ENCODE measurements around the gene RNASE7. TPM values are rescaled to one million over a fixed set of nuclear protein-coding genes. Genes with fewer than 3 reads are reported as not detected.

The RNASE7 gene
- total and polyA plus RNA-seq, 8 donors, result 0.14 to 0.24 (median 0.20) TPM; not detected in 4

DNA sequence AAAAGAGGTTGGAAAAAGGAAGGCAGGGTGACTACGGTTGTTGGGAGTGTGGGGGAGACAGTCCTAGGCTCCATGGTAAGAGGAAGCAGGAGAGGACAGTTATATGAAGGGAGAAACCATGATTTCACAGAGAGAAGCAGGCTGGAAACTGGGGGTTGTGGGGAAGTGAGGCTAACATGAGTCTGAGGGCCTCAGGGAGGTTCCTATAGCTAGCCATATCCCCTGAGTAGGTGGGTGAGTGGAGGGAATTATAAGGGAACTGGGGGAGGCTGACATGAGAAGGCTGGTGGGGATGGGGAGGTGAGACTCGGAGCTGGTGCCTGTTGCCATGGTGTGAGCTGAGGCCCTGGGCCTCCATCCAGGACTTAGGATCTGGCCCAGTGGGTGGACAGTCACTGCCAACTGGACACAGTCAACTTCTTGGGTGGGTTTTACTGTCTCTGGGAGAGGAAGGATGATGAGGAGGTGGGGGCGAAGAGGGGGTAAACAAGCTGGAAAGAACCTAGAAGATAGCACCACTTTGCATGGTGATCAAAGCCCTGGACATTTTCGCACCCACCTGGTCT lies 8.9 kb upstream of the RNASE7 start:
- DNase-seq (no peak), ATAC-seq (no peak)
- H3K9me3 ChIP-seq, result no peaks in the 10 kb centered on the region
- H3K4me1 ChIP-seq, result no peaks in the 10 kb centered on the region
- TF ChIP-seq, protein P1, sequence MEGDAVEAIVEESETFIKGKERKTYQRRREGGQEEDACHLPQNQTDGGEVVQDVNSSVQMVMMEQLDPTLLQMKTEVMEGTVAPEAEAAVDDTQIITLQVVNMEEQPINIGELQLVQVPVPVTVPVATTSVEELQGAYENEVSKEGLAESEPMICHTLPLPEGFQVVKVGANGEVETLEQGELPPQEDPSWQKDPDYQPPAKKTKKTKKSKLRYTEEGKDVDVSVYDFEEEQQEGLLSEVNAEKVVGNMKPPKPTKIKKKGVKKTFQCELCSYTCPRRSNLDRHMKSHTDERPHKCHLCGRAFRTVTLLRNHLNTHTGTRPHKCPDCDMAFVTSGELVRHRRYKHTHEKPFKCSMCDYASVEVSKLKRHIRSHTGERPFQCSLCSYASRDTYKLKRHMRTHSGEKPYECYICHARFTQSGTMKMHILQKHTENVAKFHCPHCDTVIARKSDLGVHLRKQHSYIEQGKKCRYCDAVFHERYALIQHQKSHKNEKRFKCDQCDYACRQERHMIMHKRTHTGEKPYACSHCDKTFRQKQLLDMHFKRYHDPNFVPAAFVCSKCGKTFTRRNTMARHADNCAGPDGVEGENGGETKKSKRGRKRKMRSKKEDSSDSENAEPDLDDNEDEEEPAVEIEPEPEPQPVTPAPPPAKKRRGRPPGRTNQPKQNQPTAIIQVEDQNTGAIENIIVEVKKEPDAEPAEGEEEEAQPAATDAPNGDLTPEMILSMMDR (IDR thresholded peaks at IDR 0.05), result no peak
- no peaks in the 10 kb centered on the region for H3K27me3 ChIP-seq
- H3K27ac ChIP-seq, result no peak overlapping the region
- no peaks in the 10 kb centered on the region for H3K36me3 ChIP-seq
- no peak overlapping the region for H3K4me3 ChIP-seq
- intact Hi-C loops (cut with DNase I), result no loop called here

DNA sequence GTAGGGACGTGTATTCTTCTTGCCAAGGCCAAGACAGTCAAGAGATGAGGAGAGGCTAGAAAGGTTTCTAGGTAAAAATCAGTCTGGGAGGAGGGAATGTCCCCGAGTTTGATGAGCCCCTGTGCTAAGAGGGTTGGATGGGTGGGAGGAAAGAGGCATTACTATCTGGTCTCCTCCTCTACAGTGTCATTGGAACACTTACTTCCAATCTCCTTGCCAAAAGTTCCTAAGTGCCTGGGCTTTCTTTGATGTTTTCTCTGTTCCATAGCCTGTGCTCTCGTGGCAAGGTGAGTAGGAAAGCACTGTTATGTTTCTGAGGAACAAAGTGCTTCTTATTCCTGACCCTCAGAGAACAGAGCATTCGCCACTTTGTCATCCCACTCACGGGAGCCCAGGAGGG lies 7.5 kb upstream of the RNASE7 start, which contains the start of gene RNASE13:
TSS of gene RNASE13 (minus strand) at position 101 of the 400 bp plus-strand sequence. CDS start 519 bp downstream, outside the sequence.
- DNase-seq (no peak), ATAC-seq (no peak)
- TF ChIP-seq, protein P1 (IDR thresholded peaks at IDR 0.05), result no peak
- Histone ChIP-seq H3K9me3 (no peaks in the 10 kb centered on the region), H3K36me3 (no peaks in the 10 kb centered on the region), H3K4me1 (peaks cover 12% of the 10 kb centered on the region in 2 donors), H3K4me3 (no peak within 1 kb of the TSS), H3K27me3 (no peaks in the 10 kb centered on the region), H3K27ac (no peak within 1 kb of the TSS)
- intact Hi-C loops (cut with DNase I), result no loop called here

DNA sequence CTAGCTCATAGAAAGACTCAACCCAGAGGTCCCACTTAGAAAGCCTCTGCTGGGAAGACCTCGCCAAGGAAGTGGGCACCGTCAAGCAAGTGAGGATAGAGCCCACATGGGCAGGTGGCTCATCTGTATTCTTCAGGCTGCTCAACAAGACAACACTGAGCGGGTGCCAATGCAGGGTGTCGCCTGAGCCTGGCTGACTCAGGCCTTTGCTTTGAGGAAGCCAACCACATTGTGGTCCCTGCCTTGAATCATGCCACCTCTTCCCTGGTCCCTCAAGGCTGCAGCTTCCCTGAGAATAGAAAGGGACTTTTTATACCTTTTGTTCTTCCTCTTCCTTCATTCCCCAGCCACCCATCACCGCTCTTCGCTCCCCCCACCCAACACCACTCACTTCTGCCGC lies 5.4 kb upstream of the RNASE7 start:
- H3K4me3 ChIP-seq, result no peak overlapping the region
- H3K36me3 ChIP-seq, result no peaks in the 10 kb centered on the region
- intact Hi-C loops (cut with DNase I), result no loop called here
- H3K27ac ChIP-seq, result no peak overlapping the region
- H3K9me3 ChIP-seq, result no peaks in the 10 kb centered on the region
- no peak for DNase-seq
- ATAC-seq, result no peak
- H3K4me1 ChIP-seq, result peaks cover 14 to 24% of the 10 kb centered on the region in 2 donors
- H3K27me3 ChIP-seq, result no peaks in the 10 kb centered on the region
- TF ChIP-seq, protein P1 (IDR thresholded peaks at IDR 0.05), result no peak

DNA sequence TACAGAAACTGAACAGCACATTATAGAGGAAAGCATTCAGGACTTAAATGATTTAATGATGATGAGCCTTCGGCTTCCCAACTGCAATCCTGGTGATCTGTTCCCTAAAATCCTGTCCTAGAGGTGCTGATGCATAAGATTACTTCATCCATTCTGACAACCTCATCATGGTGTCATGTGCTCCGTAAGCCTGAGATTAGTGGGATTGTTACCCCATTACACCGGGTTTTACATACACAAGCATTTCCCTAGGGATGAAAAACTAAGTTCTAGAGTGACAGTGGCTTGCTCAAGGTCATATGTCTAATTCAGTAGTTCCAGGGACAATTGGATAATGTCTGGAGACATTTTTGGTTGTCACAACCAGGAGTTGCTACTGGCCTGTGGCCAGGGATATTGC lies 5.0 kb upstream of the RNASE7 start:
- no peaks in the 10 kb centered on the region for H3K27me3 ChIP-seq
- intact Hi-C loops (cut with DNase I), result no loop called here
- TF ChIP-seq, protein P1 (IDR thresholded peaks at IDR 0.05), result no peak
- no peak overlapping the region for H3K27ac ChIP-seq
- ATAC-seq (no peak), DNase-seq (no peak)
- H3K4me1 ChIP-seq, result peaks cover 14 to 24% of the 10 kb centered on the region in 2 donors
- no peak overlapping the region for H3K4me3 ChIP-seq
- no peaks in the 10 kb centered on the region for H3K36me3 ChIP-seq
- H3K9me3 ChIP-seq, result no peaks in the 10 kb centered on the region

DNA sequence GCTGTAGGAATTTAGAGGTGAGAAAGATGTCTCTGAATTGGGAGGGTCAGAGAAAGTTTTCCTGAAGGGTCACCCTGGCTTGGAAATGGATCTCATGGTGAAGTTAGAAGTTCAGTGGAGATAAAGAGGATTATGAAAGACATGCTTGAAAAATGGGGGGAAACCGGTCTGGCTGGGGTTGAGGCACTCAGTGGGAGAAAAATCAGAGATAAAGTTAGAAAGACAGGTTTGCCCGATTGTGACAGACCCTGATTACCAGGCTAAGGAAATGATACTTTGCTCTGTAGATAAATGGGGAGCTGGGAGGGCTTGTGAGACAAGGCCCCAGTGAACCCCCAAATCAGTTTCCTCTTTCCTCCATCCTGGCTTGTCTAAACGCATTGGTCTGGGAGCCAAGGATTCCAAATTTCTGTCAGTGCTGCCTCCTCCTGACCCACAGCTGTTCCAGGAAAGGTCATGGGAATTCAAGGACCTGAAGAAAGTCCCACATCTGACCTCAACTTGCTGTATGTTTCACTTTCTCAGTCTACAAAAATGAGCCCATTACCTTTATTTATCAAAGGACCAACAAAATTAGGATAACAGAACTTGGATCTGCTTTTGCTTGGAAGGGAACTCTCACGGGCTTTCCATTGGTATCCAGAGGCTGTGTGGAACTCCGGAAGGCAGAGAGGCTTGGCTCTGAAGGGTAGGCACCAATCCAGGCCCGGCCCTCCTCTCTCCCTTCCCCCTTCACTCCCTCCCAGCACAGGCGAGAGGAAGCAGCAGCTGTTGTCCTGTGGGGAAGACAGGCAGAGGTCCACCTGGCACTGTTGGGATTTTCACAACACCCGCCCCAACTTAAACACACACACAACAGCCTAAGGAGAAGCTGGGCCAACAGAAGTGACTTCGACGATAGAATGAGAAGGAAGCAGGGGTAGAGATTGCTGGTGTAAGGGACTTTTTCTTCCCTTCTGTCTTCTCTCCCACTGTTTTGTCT lies 3.4 kb upstream of the RNASE7 start:
- TF ChIP-seq, protein P1 (IDR thresholded peaks at IDR 0.05), result no peak
- intact Hi-C loops (cut with DNase I), result no loop called here
- Histone ChIP-seq H3K27ac (peak overlapping the region; percentile 60 to 69), H3K4me1 (peaks cover 19 to 25% of the 10 kb centered on the region in 2 donors), H3K4me3 (no peak overlapping the region), H3K36me3 (no peaks in the 10 kb centered on the region), H3K27me3 (peaks cover 0 to 5% of the 10 kb centered on the region in 2 donors), H3K9me3 (no peaks in the 10 kb centered on the region)
- ATAC-seq (peak; percentile 89), DNase-seq (peak; percentile 59 to 95 (median 81))
